Mesodermal cell (in vitro differentiated cells): ENCODE results near the gene DBP.

Experiments
- H3K27ac ChIP-seq: 2 replicates; pipeline ENCODE4 v1.7.0; 2013; ENCODE audit warnings: mild to moderate bottlenecking, low read depth, low read length, moderate library complexity; ENCODE audit not compliant: severe bottlenecking
- H3K36me3 ChIP-seq: 2 replicates; pipeline ENCODE4 v1.7.1; 2013; ENCODE audit warnings: mild to moderate bottlenecking, low read length, moderate library complexity; ENCODE audit not compliant: control insufficient read depth, insufficient read depth
- H3K4me1 ChIP-seq: one replicate; pipeline ENCODE4 v1.7.1; 2013; ENCODE audit warnings: mild to moderate bottlenecking, low read length; ENCODE audit not compliant: insufficient read depth, control insufficient read depth, poor library complexity, severe bottlenecking
- H3K4me3 ChIP-seq: 2 replicates; pipeline ENCODE4 v1.7.0; 2013; ENCODE audit warnings: low read length, control low read depth, mild to moderate bottlenecking; ENCODE audit not compliant: insufficient read depth, poor library complexity, severe bottlenecking; ENCODE audit errors: extremely low read depth
- H3K9me3 ChIP-seq: 2 replicates; pipeline ENCODE4 v1.7.1; 2013; ENCODE audit warnings: mild to moderate bottlenecking, low read length, moderate library complexity; ENCODE audit not compliant: control insufficient read depth
- WGBS, 2 experiments: methylation state at CpG; one replicate each; pipeline ENCODE4 v1.1.5; 2013; ENCODE audit warnings: missing lambda C conversion rate in 2 of 2; ENCODE audit not compliant: insufficient coverage in 2 of 2; 5-methylcytosine and 5-hydroxymethylcytosine counted together

The DBP gene

DNA sequence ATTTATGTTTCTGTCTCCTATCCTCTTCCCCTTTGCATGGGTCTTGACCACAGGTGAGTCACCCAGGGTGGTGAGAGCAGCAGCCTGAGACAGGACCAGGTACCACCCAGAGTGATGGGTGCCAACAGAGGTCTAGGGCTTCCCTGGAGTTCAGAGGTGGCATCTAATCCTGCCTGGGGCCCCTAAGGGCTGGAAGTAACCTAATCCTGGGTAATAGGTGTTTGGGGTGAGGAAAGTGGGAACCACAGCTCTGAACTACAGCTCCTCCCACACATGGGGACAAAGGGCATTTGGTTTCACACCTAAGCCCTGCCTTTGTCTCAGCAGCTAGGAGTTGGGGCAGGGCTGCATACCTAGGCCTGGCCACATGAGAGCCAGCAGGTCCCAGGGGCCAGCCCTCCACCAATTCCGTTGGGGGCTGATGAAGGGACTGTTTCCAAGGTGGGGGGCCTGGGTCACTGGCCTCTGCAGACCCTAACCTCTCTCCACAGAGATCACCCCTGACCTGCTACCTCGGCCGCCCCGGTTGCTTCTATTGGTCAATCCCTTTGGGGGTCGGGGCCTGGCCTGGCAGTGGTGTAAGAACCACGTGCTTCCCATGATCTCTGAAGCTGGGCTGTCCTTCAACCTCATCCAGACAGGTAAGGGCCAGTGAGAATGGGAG, 9.8 kb downstream of the DBP start:
- WGBS, 2 experiments = 79 to 100% methylated on average over 2 to 3 of the region's 6 CpGs
- Histone ChIP-seq H3K27ac (no peak overlapping the region), H3K9me3 (no peaks in the 10 kb centered on the region), H3K36me3 (peaks cover 5% of the 10 kb centered on the region), H3K4me3 (no peak overlapping the region), H3K4me1 (peaks cover 13% of the 10 kb centered on the region)

DNA sequence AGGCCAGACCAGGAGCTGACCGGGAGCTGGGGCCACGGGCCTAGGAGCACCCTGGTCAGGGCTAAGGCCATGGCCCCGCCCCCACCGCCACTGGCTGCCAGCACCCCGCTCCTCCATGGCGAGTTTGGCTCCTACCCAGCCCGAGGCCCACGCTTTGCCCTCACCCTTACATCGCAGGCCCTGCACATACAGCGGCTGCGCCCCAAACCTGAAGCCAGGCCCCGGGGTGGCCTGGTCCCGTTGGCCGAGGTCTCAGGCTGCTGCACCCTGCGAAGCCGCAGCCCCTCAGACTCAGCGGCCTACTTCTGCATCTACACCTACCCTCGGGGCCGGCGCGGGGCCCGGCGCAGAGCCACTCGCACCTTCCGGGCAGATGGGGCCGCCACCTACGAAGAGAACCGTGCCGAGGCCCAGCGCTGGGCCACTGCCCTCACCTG, 11.3 kb downstream of the DBP start:
- 98 to 99% methylated on average over 25 to 30 of the region's 30 CpGs for WGBS, 2 experiments
- H3K9me3 ChIP-seq = no peaks in the 10 kb centered on the region
- no peak overlapping the region for H3K27ac ChIP-seq
- peaks cover 5% of the 10 kb centered on the region for H3K36me3 ChIP-seq
- H3K4me1 ChIP-seq = peaks cover 12% of the 10 kb centered on the region
- no peak overlapping the region for H3K4me3 ChIP-seq

DNA sequence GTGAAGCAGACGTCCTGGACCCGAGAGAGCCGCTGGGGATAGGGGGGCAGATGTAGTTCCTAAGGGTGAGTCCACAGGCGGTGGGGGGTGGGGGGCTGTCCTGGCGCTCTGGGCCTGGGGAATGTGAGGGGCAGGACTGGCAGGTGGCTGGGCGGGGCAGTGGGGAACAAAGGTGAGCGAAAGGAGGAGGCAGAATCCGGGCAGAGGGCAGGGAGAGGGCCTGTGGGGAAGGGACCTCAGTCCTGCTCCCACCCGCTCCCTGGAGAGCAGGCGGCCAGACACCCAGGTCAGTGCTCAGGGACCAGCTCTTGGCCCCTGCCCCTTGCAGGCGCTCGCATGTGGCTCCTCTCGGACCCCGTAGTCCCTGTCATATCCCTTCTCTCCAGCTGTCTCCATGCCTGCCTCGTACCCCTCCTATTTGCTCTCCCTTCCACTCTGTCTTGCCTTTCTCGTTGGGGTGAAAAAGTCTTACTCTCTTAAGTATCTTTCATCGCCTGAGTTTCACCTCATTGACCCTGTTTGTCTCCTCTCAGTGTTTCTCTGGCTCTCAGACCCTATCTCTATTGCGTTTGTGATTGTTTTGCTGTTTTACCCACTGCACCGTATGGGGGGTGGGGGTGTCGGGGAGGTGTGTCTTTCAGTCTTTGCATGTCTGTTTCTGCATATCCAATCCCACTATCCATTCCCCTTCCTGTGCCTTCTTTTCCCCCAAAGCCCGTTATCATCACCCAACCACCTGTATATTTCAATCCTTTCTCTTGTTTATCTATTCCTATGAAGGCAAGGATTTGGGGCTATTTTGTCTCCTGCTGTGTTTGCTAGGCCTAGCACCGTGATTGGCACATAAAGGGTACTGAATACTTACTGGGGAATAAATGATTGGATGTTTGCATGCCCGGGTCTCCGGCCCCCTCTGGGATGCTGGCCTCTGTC, 12.1 kb downstream of the DBP start:
- peak overlapping the region; percentile 41 for H3K27ac ChIP-seq
- H3K4me3 ChIP-seq = peak overlapping the region; percentile 58
- 56 to 62% methylated on average over 17 to 20 of the region's 24 CpGs for WGBS, 2 experiments

DNA sequence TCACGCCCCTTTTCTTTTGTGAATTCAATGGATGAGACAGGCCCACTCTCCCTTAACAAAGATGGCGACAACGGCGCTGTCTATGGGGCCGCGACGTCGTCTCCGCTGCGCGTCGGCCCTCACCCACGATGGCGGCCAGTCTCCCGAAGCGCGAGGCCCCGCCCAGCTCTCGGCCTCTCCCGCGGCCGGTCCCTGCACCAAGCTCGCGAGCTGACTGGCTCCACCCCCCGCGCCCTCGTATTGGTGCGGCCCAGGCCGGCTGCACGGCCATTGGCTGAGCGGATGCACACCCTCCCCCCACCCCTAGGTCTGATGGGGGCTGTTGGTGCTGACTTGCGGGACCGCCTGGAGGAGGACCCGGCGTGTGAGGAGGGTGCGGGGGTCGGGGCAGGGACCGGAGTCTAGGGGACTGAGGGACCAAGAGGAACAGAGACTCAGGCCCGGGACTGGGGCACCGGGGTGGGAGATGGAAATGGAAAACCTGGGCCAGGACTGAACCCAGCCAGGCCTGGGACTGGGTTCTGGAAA, 13.0 kb downstream of the DBP start:
- peak overlapping the region; percentile 96 for H3K27ac ChIP-seq
- no peaks in the 10 kb centered on the region for H3K9me3 ChIP-seq
- H3K36me3 ChIP-seq = peaks cover 5% of the 10 kb centered on the region
- 0 to 1% methylated on average over 16 to 34 of the region's 40 CpGs for WGBS, 2 experiments
- H3K4me3 ChIP-seq = peak overlapping the region; percentile 58
- no peaks in the 10 kb centered on the region for H3K4me1 ChIP-seq

More for the DNA sequence above, 12.1 kb downstream of the DBP start:
- Histone ChIP-seq H3K36me3 (peaks cover 5% of the 10 kb centered on the region), H3K4me1 (peaks cover 4% of the 10 kb centered on the region), H3K9me3 (no peaks in the 10 kb centered on the region)

DNA sequence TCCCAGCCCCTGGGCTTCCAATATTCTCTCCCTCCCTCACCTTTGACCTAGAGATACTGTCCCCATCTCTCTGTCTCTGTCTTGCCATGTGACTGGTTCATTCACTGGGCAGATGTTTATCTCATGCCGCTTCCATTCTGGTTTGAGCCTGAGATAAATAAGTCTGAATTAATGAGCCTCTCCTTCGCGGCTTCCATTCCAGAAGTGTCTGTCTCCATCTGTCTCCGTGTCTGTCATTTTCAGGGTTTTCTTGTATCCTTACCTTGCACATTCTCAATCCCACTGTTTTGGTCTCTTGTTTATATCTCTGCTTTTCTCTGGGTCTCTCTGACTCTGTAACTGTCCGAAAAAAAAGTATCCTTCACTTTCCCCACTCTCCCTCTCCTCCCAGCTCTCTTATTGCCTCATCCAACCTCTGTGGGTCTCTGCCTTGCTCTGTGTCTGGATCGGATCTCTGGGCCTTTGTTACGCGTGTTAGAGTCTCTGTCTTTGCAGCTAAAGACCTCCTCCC, 13.6 kb downstream of the DBP start:
- Histone ChIP-seq H3K4me3 (peak overlapping the region; percentile 58), H3K36me3 (peaks cover 6% of the 10 kb centered on the region), H3K4me1 (no peaks in the 10 kb centered on the region), H3K9me3 (no peaks in the 10 kb centered on the region), H3K27ac (peak overlapping the region; percentile 96)
- 35 to 37% methylated on average over 8 of the region's 8 CpGs for WGBS, 2 experiments

DNA sequence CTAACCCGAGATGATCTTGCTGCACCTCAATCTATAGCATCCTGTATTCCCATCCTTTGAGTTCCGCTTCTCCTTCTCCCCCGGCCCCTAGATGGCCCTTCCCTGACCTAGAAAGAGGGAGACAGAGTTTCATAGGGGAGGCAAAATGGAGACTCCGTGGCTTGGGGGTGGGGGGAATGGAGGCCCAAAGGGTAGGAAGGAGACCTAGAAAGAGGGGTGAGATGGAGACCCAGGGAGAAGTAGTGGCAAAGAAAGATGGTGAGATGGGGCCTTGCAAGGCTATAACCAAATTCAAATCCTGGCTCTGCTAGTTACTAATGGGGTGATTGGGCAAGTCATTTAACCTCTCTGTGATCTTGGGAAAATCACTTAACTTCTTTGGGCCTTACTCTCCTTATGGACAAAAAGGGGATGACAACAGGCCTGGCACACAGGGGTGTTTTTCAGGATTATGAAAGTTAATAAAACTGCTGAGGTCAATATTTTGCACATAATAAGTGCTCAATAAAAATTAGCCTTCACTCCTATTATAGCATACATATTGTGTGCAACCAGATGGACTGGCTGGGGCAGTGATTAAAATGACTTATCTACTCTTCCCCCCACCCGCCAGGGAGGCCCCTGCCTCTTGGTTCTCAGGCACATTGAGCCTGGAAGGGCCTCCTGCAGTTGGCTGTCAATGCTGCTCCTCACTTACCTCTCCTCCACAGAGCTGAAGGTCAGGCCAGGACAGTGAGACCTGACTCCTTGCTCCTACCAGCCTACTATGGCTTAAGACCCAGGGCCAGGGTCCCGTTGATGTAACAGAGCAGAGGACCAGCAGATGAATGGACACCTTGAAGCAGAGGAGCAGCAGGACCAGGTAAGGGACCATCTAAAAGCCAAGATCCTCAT, 17.2 kb downstream of the DBP start:
- Histone ChIP-seq H3K4me3 (peak overlapping the region; percentile 100), H3K9me3 (no peaks in the 10 kb centered on the region), H3K36me3 (peaks cover 37% of the 10 kb centered on the region), H3K27ac (peak overlapping the region; percentile 94), H3K4me1 (peaks cover 28% of the 10 kb centered on the region)
- 44 to 50% methylated on average over 2 to 4 of the region's 6 CpGs for WGBS, 2 experiments

DNA sequence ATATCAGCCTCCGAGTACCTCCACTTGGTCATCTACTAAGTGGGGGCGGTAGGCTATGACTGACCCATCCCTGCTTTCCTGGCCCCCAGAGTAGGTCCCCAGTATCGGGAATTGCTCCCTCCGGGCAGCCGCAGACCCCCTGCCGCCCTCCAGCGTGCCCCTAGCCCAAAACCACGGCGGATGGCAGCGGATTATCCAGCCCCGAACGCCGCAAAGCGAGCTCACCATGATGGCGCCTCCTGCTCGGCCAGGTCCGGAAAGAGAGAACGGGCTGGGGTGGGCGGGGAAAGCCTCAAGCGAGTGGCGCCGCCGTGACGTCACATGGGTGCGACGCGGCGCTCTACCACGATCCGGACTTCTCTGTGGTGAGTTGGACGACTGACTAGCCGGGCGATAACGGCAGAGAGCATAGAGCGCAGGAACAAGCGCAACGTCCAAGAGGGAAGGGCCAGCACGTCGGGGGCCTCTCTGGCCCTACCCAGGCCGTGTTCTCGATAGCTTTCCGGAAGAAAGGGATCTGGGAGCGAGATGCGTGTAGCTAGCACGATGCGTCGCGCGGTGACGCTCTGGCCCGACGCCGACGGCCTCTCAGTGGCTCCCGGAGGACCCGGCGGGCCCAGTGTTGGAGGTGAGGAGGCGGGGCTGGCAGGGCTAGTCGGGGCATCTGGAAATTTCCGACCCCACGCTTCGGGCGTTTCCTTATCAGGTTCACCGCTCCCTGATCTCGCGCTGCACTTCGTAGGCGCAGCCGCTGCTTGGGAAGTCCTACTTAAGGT, 18.1 kb downstream of the DBP start, which contains the start of the genes RPL18 and SPHK2:
Gene RPL18 (minus strand): TSS at position 263 of the 776 bp plus-strand sequence. CDS start 35 bp downstream, at position 228.
Gene SPHK2 (plus strand): TSS at position 591 of the 776 bp plus-strand sequence. CDS start 1,009 bp downstream, outside the sequence.
- WGBS, 2 experiments = 0 to 1% methylated on average over 64 to 67 of the region's 69 CpGs
- Histone ChIP-seq H3K9me3 (no peaks in the 10 kb centered on the region), H3K36me3 (peaks cover 44% of the 10 kb centered on the region), H3K4me1 (peaks cover 31% of the 10 kb centered on the region), H3K27ac (peak within 1 kb of the TSS; percentile 94), H3K4me3 (peak within 1 kb of the TSS; percentile 100)

DNA sequence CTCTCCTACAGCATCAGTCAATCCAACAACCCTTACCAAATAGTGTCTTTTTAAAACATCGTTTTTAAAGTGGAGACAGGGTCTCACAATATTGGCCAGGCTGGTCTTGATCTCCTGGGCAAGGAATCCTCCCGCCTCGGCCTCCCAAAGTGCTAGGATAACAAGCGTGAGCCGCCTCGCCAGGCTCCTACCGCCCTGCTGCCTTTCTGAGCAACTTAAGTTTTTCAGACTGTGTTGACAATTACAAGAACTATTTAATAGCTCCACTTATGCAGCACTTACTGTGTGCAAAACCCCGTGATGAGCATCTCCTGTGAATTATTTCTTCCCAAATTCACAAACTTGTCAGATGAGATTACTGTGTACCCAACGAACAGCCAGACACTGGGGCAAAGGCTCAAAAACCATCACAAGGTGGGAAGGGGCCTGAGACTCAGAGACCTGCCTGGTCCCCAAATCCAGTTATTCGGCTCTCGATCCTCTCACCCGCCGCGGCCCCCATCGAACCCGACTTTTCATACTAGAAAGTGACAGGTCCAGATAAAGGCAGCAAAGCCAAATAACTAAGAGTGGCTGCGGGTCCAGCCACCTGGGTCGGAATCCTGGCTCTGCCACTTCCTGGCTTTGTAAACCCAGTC, 18.8 kb downstream of the DBP start:
- H3K4me1 ChIP-seq = peaks cover 31% of the 10 kb centered on the region
- WGBS, 2 experiments = 2 to 3% methylated on average over 16 to 18 of the region's 18 CpGs
- peak overlapping the region; percentile 100 for H3K4me3 ChIP-seq
- H3K36me3 ChIP-seq = peaks cover 44% of the 10 kb centered on the region
- H3K27ac ChIP-seq = peak overlapping the region; percentile 94
- H3K9me3 ChIP-seq = no peaks in the 10 kb centered on the region
